ENCODE measurements around the gene GPR146.
A peak's percentile ranks its signal among the peaks of the same experiment; 100 is the strongest.
"Not testable (repeated sequence)": the region's sequence is repeated elsewhere in the genome, so short reads cannot be mapped to it uniquely, and the experiment has no call there.

Gene GPR146, protein sequence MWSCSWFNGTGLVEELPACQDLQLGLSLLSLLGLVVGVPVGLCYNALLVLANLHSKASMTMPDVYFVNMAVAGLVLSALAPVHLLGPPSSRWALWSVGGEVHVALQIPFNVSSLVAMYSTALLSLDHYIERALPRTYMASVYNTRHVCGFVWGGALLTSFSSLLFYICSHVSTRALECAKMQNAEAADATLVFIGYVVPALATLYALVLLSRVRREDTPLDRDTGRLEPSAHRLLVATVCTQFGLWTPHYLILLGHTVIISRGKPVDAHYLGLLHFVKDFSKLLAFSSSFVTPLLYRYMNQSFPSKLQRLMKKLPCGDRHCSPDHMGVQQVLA

DNA sequence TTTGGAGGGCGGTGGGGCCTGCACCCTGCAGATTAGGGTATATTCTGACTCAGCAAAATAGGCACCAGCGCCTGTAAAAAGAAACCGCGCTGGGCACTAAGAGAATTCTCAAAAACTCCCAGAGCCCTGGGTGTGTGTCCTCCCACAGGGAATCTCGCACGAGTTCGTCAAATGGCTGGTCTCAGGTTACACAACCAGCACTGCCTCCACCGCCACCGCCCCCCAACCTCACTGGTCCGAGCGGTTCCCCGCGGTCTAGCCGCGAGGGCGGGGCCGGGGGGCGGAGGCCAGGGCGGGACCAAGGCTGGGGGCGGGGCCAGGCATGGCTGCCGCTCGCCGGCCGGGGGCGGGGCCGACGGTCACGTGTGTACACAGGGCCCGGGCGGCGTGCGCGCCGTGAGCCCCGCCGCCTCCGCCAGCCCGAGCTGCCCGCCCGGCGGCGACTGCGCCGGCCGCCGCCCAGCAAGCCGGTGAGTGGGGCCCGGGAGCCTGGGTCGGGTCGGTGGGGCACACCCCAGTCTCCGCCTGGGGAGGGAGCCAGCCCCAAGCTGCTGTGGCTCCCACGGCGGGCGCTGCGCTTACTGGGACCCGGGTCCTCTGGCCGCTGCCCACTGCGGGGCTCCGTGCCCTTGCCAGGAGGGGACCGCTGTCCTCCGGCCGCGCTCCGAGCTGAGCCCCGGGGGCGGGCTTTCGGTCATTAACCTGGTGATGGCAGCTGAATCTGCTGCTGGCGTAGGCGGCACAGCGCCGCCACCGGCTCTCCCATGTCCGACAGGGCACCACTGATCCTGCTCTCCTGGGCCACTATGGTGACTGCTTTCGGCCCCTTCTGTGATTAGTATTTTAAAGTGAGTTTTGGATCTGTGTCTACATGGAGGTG, at the start of gene GPR146:
GPR146 (plus strand) TSS at position 358 of the 880 bp plus-strand sequence. CDS start 12,970 bp downstream, outside the sequence.
- H3K4me1 Mint-ChIP-seq (ENCODE audit: low read depth), result peaks cover 66% of the 10 kb centered on the region
- no peaks in the 10 kb centered on the region for H3K9me3 Mint-ChIP-seq

DNA sequence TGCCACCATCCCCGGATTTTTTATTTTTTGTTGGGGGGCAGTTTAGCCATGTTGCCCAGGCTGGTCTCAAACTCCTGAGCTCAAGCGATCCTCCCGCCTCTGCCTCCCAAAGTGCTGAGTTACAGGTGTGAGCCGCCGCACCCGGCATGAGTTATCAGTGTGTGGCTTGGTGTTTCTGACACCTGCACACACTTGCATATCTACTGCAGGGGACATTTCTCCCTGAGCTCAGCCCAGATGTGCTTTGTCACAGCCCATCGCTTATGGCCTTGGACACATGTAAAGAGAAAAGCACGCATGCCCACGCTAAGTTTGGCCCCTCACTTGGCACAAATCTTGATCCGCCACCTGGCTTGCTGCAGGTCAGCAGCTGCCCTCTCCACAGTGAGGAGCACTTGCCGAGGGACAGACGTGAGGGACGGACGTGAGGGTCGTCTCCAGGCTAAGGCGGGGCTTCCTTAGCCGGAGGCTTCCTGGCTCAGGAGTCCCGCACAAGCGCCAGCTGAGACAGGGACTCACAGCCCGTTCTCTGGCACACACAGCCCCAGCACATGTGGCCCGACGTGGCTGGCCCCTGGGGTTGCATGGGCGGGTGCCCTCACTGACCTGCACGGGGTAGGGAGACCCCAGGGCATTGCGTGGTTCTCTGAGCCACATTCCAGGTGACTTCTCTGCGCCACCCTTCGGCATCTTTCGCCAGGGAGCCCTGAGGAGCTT, 49.6 kb upstream of the GPR146 start:
- no peak overlapping the region for H3K27ac Mint-ChIP-seq

More for the DNA sequence above, at the start of gene GPR146:
- no peaks in the 10 kb centered on the region for H3K36me3 Mint-ChIP-seq (ENCODE audit: low read depth)
- peak within 1 kb of the TSS; percentile 79 for H3K27ac Mint-ChIP-seq
- peak; percentile 97 for DNase-seq
- peak within 1 kb of the TSS; percentile 78 for H3K4me3 Mint-ChIP-seq
- no peaks in the 10 kb centered on the region for H3K27me3 Mint-ChIP-seq

DNA sequence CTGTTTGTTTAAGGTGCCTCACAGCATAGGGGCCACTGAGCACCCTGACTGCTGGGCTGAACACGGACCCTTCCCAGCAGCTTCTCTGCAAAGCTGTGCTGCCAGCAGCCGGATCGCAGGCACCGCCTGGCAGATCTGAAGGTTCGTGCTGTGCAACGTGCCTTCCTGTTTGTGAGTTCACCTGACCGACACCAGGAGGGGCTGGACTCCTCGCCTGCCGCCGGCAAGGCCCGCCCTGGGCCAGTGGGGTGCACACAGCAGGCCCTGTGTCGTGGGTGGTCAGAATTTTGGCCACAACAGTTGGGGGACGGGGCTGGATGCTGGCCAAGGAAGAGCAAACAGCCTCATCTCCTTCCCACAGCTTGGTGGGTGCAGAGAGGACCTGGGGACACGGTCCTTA, 48.8 kb upstream of the GPR146 start:
- no peak overlapping the region for H3K4me3 Mint-ChIP-seq
- H3K4me1 Mint-ChIP-seq (ENCODE audit: low read depth), result peaks cover 5% of the 10 kb centered on the region
- peaks cover 18% of the 10 kb centered on the region for H3K36me3 Mint-ChIP-seq (ENCODE audit: low read depth)
- no peaks in the 10 kb centered on the region for H3K9me3 Mint-ChIP-seq
- DNase-seq, result no peak
- no peaks in the 10 kb centered on the region for H3K27me3 Mint-ChIP-seq
- no peak overlapping the region for H3K27ac Mint-ChIP-seq

More for the DNA sequence above, 49.6 kb upstream of the GPR146 start:
- no peak overlapping the region for H3K4me3 Mint-ChIP-seq
- no peaks in the 10 kb centered on the region for H3K9me3 Mint-ChIP-seq
- no peak for DNase-seq
- peaks cover 15% of the 10 kb centered on the region for H3K36me3 Mint-ChIP-seq (ENCODE audit: low read depth)
- peaks cover 5% of the 10 kb centered on the region for H3K4me1 Mint-ChIP-seq (ENCODE audit: low read depth)
- H3K27me3 Mint-ChIP-seq, result no peaks in the 10 kb centered on the region

DNA sequence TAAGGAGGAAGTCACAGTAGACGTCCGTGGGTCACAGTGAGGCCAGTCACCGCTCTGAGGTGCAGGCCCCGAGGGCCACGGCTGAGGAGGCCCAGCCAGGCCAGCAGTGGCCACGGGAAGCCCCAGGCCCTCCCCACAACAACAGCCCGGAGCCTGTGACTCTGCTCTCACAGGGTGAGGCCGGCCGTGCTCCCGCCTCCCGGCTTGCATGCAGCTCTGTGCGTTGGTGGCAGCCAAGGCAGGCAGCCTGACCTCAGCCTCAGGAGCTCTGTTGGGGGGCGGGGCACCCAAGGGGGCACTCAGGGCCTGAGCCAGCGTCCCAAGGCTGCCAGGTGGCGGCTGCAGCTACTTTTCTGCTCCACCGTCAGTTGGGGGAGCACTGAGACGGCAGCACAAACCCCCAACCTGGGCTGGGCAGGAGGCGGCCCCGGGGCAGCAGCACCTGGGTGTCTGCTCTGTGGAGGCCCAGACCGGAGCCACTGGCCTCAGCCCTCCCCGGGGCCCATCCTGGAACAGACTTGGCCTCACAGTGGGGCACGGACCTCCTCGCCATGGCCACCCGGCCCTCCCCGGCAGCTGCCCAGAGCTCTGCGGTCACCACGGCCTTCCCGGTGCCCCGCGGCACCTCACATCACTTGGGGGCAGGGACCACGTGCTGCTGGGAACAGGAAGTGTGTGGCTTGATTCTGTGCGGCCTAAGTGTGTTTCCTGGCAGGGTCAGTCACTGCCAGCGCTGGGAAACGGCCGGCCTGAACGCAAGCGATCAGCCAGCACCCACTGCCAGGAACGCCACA, 48.1 kb upstream of the GPR146 start:
- Mint-ChIP-seq H3K27me3 (no peaks in the 10 kb centered on the region), H3K9me3 (no peaks in the 10 kb centered on the region), H3K27ac (no peak overlapping the region), H3K4me3 (no peak overlapping the region), H3K4me1 (ENCODE audit: low read depth) (peaks cover 5% of the 10 kb centered on the region), H3K36me3 (ENCODE audit: low read depth) (peaks cover 21% of the 10 kb centered on the region)
- no peak for DNase-seq

DNA sequence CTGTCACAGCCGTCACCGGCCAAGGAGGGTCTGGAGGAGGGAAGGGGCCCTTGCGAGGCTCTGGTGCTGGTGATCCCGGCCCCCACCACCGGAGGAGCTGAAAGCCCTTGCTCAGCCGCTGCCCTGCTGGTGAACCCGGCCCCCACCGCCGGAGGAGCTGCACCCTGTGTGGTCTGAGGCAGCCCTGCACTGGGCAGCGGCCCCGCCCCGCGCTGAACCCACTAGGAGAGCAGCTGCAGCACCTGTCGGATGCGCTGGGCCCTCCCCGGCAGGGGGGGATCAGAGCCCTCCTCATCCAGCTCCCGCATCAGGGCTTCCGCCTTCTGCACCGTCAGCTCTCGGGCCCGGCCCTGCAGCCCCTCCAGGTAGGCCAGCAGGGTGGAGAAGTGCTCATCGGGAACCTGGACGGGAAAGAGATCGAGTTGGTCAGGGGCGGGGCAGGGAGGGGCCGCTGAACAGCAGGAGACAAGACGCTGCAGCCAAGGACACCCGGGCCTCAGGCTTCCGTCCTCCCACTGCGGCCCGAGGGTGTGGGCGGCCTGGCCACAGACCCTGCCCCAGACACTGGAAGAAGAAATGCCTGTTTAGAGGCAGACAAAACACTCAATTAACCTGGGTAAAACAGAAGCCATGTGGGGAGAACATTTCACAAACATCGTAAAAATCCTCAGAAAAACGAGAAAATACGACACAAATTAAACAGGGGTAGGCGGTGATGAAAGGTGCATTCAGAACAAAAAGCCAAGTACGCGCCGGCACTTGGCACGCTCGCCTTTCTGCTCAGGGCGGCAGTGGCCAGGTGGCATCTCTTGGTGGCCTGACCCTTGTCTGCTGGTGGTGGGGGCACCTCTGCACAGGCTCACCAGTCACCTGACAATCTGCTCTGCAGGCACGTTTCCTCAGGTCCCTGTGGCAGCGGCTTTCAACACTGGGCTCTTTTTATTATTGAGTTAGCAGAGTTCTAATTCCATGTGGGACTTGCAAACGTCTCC, 46.6 kb upstream of the GPR146 start:
- H3K27ac Mint-ChIP-seq, result no peak overlapping the region
- no peak for DNase-seq
- no peak overlapping the region for H3K4me3 Mint-ChIP-seq
- H3K4me1 Mint-ChIP-seq (ENCODE audit: low read depth), result peaks cover 5% of the 10 kb centered on the region
- no peaks in the 10 kb centered on the region for H3K9me3 Mint-ChIP-seq
- no peaks in the 10 kb centered on the region for H3K27me3 Mint-ChIP-seq
- peaks cover 21% of the 10 kb centered on the region for H3K36me3 Mint-ChIP-seq (ENCODE audit: low read depth)

DNA sequence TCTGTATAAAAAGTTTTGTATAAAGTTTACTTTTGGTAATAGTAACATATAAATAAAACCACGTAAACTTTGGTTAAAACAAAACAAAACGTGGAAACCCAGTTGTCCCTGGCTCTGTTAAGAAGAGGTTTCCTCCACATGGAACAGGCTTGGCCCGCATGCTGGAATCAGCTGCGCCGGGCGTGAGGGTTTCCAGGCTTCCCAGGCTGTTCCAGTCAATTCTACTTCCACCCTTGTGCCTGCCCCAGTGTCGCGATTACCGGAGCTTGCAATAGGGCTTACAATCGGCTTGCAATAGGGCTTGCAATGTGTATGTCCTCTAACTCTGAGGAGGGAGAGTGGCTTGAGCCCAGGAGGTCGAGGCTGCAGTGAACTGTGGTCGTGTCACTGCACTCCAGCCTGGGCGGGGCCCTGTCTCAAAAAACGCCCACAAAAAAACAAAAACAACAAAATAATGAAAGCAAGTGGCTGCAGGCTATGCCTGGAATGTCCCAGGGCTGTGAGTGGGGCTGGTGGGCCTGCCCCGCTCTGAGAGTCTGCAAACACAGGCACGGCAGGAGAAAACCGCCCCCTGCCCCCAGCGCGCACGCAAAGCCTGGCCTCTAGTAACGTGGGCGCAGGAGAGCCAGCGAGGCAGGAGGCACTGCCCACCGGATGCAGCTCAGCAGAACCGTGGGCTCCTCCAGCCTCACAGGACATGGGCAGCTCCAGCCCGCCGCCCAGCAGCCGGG, 45.0 kb upstream of the GPR146 start:
- H3K4me3 Mint-ChIP-seq, result no peak overlapping the region
- no peaks in the 10 kb centered on the region for H3K27me3 Mint-ChIP-seq
- H3K4me1 Mint-ChIP-seq (ENCODE audit: low read depth), result no peaks in the 10 kb centered on the region
- H3K9me3 Mint-ChIP-seq, result no peaks in the 10 kb centered on the region
- peaks cover 24% of the 10 kb centered on the region for H3K36me3 Mint-ChIP-seq (ENCODE audit: low read depth)
- H3K27ac Mint-ChIP-seq, result no peak overlapping the region
- DNase-seq, result no peak

DNA sequence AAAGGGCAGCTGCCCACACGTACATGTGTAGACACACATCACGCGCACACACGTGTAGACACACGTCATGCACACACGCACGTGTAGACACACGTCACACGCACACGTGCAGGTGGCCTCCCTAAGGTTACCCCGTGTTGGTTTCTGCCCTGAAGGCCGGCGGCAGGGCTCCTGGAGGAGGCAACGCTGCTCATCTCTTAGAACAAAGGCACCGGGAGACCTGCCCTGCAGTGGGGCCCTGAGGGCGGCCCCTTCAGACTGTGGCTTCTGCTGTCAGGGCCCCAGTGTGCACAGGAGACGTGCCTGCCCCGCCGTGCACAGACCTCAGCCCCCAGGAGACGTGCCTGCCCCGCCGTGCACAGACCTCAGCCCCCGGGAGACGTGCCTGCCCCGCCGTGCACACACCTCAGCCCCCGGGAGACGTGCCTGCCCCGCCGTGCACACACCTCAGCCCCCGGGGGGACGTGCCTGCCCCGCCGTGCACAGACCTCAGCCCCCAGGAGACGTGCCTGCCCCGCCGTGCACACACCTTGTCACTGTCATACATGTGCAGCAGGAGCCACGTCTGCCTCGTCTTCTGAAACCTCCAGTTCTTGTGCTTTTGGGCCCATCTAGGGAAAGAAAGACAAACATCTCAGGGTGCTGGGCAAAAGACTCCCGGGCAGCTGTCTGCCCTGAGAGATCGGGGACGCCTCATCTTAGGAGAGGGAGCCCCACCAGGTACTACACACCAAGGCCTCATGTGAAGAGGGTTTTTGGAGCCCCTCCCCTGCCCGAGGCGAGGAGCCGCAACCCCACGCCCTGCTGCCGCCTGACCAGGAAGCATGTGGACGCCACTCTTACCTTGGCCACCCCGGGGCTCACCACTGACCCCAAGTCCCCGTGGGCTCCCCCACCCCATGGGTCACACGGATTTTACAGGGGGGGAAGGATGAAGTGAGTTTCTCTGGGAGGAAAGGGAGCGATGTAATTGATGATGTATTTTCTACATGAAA, 44.1 kb upstream of the GPR146 start:
- Mint-ChIP-seq H3K27ac (no peak overlapping the region), H3K4me1 (ENCODE audit: low read depth) (no peaks in the 10 kb centered on the region), H3K27me3 (no peaks in the 10 kb centered on the region), H3K9me3 (no peaks in the 10 kb centered on the region), H3K4me3 (no peak overlapping the region), H3K36me3 (ENCODE audit: low read depth) (peaks cover 25% of the 10 kb centered on the region)
- DNase-seq, result no peak

DNA sequence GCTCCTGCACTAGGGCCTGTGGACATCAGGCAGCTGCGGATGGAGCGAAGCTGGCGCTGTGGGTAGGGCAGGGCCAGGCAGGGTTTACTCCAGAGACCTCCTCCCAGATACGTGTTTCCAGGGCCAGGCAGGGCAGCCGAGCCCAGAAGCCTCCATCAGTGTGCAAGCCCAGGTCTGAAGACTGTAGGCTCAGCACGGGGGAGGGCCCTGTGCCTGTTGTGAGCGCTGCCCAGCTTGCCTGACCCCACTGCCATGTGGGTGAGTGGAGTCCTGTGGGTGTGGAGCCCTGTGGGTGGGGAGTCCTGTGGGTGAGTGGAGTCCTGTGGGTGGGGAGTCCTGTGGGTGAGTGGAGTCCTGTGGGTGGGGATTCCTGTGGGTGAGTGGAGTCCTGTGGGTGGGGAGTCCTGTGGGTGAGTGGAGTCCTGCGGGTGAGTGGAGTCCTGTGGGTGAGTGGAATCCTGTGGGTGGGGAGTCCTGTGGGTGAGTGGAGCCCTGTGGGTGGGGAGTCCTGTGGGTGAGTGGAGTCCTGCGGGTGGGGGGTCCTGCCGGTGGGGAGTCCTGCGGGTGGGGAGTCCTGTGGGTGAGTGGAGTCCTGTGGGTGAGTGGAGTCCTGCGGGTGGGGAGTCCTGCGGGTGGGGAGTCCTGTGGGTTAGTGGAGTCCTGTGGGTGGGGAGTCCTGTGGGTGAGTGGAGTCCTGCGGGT, 43.1 kb upstream of the GPR146 start:
- H3K4me3 Mint-ChIP-seq; H3K9me3 Mint-ChIP-seq; DNase-seq; H3K27me3 Mint-ChIP-seq; H3K4me1 Mint-ChIP-seq (ENCODE audit: low read depth); H3K27ac Mint-ChIP-seq: not testable (repeated sequence)
- peaks cover 28% of the 10 kb centered on the region for H3K36me3 Mint-ChIP-seq (ENCODE audit: low read depth)

DNA sequence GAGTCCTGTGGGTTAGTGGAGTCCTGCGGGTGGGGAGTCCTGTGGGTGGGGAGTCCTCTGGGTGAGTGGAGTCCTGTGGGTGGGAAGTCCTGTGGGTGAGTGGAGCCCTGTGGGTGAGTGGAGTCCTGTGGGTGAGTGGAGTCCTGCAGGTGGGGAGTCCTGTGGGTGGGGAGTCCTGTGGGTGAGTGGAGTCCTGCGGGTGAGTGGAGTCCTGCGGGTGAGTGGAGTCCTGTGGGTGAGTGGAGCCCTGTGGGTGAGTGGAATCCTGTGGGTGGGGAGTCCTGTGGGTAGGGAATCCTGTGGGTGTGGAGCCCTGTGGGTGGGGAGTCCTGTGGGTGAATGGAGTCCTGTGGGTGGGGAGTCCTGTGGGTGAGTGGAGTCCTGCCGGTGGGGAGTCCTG, 42.3 kb upstream of the GPR146 start:
- H3K4me3 Mint-ChIP-seq; H3K9me3 Mint-ChIP-seq; H3K4me1 Mint-ChIP-seq (ENCODE audit: low read depth); DNase-seq; H3K27ac Mint-ChIP-seq; H3K27me3 Mint-ChIP-seq: not testable (repeated sequence)
- H3K36me3 Mint-ChIP-seq (ENCODE audit: low read depth), result peaks cover 27% of the 10 kb centered on the region

DNA sequence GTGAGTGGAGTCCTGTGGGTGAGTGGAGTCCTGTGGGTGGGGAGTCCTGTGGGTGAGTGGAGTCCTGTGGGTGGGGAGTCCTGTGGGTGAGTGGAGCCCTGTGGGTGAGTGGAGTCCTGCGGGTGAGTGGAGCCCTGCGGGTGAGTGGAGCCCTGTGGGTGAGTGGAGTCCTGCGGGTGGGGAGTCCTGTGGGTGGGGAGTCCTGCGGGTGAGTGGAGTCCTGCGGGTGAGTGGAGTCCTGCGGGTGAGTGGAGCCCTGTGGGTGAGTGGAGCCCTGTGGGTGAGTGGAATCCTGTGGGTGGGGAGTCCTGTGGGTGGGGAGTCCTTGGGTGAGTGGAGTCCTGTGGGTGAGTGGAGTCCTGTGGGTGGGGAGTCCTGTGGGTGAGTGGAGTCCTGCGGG, 41.9 kb upstream of the GPR146 start:
- not testable (repeated sequence) for H3K4me3 Mint-ChIP-seq; H3K27ac Mint-ChIP-seq; DNase-seq; H3K27me3 Mint-ChIP-seq; H3K4me1 Mint-ChIP-seq (ENCODE audit: low read depth); H3K9me3 Mint-ChIP-seq
- peaks cover 24% of the 10 kb centered on the region for H3K36me3 Mint-ChIP-seq (ENCODE audit: low read depth)

DNA sequence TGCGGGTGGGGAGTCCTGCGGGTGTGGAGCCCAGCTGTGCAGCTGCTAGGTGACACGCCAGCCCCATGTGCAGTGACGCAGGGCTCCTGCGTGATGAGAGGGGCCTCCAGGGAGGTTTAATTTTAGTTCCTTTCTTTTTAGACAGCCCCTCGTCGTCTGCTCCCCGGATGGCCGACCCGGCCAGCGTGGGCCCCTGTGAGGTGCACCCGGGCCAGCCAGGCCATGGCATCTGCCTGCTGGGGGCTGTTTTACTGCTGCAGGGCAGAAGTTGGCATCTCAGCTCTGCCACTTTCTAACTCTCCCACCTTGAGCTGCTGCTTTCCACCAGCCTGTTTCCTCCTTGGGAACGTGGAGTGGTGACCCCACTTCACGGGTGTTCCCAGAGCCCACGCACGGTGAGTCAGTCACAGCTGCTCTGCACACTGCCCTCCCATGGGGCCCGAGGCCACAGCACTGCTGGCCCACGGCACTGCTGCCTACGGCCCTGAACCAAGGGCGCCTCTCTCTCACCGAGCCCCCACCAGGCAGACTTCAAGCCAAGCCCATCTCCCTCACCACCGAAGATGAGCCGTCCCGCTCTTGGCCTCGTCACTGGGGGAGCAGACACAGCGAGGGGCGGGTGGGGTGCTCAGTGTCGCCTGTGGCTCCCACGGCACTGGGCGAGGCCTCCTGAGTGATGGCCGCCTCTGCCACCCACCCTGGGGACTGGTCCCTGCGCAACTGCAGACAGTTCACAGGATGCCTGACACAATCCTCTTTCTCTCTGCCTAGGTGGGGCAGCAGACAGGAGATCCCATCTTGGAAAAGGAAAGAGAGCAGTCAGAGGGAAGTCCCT, 40.1 kb upstream of the GPR146 start:
- DNase-seq, result no peak
- Mint-ChIP-seq H3K4me3 (no peak overlapping the region), H3K4me1 (ENCODE audit: low read depth) (no peaks in the 10 kb centered on the region), H3K27ac (no peak overlapping the region), H3K36me3 (ENCODE audit: low read depth) (peaks cover 23% of the 10 kb centered on the region), H3K27me3 (no peaks in the 10 kb centered on the region), H3K9me3 (no peaks in the 10 kb centered on the region)

Measured in activated T-cell treated with anti-CD3 and anti-CD28 coated beads, Interleukin-2, amount 50 U/mL, for 24 hours (primary cell).